HG03575 (cell line): ENCODE measurements around the gene PARVG.

Experiments used
- ATAC-seq: cut with Tn5 transposase; IDR thresholded peaks from one replicate; pipeline ENCODE4 v1.9.1; 2021; ENCODE audit not compliant: unreplicated experiment, insufficient number of reproducible peaks, low FRiP score; ENCODE audit errors: extremely low read depth

PARVG gene

DNA sequence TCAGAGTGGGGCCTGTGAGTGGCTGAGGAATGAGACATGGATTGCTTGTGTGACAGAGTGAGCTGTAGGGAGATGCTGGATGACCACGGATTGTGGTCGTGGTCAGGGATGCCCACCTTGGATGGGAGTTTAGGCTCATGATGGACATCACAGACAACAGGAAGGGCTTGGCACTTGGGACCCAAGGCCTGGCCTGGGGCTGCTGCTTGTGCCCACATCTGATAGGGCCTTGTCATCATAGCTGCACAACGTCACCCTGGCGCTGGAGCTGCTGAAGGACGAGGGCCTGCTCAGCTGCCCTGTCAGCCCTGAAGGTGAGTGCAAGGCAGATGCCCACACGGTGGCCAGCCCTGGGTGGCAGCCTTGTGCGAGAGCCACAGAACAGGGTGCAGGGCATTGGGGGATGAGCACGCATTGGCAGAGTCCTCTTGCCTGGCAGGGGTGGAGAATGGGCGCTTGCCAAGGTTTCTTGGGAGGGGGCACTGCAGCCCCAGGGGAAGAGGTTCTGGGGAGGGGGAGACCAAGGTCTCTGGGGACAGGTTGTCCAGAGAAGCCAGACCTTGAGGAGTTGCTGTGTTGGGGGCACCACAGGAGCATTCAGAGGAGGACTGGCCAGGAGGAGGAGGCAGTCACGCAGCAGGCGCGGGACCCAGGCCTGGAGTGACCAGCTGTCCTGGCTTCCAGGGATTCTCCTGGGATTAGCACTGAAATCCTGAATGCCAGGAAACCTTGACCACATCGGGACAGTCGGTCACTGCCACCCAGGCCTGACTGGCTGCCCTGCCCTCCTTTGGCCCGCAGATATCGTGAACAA, 25.0 kb downstream of the PARVG start:
- ATAC-seq: no peak

- no peak for ATAC-seq
These were observed 25.6 kb downstream of the PARVG start for GRCh38 chr22:44206330-44206645.

- ATAC-seq: no peak
These were observed 26.0 kb downstream of the PARVG start for GRCh38 chr22:44206696-44207095.

DNA sequence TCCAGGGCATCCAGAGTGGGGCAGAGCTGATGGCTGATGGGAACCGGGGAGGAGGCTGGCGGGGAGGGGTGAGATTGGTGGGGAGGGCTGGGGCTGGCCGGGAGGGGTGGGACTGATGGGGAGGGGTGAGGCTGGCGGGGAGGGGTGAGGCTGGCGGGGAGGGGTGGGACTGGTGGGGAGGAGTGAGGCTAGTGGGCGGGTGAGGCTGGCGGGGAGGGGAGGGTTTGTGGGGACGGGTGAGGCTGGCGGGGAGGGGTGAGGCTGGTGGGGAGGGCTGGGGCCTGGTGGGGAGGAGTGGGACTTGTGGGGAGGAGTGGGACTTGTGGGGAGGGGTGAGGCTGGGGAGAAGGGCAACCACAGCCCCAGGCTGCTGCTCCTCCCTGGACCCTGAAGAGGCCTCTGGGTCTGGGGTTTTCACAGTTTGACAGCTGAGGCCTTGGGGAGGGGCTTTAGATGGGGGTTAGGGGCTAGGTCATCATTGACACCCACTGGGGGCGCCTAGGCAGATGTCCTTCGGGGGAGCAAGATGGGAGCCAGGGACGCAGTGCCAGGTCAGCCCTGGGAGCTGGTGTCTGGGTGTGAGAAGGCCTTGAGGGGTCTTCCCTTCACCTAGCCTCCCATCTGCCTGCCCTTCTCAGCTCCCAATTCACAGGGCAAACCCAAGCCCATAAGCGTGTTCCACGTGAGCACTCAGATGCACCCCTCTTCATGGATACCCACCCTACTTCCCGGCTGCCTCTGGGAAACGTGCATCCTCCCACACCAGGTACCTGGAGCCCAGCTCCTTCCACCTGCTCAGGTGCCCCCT, 26.7 kb downstream of the PARVG start:
- no peak for ATAC-seq

DNA sequence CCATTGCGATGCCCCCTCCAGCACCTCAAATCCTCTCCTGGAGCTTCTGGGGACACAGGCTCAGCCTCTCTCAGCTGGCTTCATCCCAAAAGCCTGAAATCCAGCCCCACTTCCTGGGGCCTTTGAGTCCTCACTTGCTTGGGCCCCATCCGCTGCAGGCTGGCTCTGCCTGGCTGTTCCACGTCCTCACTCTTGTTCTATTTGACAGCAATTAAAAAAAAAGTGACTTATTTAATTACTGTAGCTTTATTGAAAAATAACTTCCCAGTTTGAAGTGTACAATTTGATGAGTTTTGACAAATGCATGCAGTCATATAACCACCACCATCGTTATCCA, 27.2 kb downstream of the PARVG start:
- ATAC-seq: no peak

- ATAC-seq: no peak
These were observed 28.6 kb downstream of the PARVG start for GRCh38 chr22:44209343-44209742.

GRCh38 chr22:44210722-44211121, 30.0 kb downstream of the PARVG start:
- ATAC-seq: no peak

- ATAC-seq: no peak
These were observed 30.7 kb downstream of the PARVG start for GRCh38 chr22:44211256-44211945.

DNA sequence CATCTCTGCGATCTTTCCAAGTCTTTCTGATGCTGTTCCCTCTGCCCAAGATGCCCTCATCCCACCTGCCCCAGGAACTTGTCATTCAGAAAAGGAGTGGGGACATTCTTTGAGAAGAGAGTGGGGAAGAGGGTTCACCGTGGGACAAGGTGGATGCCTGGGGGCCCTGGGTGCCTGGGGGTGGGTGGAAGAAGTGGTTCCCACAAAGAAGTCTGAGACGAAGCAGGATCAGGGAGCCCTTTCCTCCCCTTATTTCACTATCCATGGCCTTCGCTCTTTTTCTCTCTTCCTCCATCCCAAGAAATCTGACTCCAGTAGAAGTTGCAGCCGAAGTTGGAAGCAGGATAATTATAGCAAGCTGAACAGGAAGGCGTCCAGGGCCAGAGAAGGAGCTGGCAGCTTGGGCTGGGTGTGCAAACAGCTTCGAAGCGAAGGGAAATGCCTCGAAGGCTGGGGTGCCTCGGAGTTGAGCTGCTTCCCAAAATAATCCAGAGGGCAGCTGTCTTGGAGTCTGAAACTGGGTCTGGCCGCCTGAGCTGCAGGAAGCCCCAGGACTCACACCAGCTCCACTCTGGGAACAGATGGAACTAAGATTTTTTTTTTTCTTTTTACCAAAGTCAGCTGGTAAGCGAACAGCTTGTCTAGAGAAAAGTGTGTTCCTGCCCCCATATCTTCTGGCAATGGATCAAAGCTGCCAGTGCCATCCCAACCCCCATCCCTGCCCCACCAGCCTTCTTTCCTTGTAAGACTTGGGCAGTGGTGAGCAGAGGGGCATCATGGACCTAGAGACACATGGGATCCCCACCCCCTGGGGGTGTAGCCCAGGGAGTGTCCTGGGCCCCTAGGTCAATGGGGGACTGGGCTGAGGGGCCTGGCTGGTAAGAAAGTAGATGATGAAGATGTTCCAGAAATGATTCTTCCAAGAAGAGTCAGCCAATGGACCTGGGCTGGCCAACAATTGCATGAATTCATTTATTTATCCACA, 31.5 kb downstream of the PARVG start:
- no peak for ATAC-seq

DNA sequence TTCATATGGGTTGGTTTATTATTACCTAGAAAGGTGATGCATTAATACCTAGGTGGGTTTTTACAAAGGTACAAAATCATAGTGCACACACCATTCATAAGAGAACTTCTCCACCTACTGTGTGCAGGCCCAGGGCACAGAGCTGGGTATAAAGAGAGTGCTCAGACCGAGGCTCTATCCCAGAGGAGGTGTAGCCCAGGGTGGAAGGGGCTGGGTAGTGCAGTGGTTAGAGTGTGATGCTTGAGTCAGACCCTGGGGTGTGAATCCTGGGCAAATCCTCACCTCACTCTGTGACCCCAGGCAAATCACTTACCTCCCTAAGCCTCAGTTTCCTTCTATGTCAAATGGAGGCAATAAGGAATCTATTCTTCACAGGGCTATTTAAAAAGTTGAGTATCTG, 32.2 kb downstream of the PARVG start:
- no peak for ATAC-seq

DNA sequence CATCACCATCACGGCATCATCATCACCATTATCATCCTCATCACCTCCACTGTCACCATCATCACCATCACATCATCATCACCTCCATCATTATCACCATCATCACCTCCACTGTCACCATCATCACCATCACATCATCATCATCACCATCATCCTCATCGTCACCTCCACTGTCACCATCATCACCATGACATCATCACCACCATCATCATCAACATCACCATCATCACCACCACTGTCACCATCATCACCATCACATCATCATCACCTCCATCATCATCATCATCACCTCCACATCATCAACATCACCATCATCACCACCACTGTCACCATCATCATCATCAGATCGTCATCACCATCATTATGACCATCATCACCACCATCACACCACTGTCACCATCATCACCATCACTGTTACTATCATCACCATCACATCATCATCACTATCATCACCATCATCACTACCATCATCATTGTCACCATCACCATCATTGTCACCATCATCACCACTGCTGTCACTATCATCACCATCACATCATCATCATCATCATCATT, 32.8 kb downstream of the PARVG start:
- ATAC-seq: no peak

DNA sequence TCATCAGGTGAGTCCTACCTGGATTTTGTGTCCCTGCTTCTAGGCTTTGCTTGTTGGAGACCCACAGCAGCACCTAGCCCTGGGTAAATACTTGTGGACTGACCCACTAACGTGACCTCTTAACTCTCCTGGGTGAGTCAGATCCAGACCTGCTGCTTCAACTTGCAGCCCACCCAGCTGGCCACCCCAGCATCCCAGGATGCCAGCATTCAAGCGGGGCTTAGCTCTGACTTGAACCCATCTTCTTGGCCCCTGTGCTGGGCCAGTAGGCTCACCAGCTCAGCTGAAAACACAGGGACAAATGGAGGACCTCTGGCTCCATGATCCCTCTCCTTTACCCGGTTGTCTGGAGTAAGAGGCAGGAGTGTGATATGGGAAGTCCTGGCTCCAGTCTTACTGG, 33.5 kb downstream of the PARVG start:
- ATAC-seq: no peak

DNA sequence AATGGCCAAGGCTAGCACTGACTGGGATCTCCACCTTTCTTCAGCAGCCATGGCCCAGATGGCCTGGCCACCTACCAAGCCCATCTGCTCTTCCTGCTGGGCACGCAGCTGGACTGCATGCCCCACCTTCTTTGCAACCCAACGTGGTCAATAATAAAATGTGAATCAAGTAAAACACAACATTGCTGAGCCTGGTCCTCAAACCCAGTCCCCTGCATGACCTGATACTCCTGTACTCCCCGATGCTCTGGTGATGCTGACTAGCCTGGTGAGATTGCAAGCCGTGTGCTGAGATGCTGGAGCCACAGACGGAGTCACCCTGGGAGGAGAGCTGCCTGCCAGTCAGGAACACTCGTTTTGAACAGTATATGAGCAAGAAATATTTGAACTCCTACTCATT, 34.0 kb downstream of the PARVG start:
- ATAC-seq: no peak

DNA sequence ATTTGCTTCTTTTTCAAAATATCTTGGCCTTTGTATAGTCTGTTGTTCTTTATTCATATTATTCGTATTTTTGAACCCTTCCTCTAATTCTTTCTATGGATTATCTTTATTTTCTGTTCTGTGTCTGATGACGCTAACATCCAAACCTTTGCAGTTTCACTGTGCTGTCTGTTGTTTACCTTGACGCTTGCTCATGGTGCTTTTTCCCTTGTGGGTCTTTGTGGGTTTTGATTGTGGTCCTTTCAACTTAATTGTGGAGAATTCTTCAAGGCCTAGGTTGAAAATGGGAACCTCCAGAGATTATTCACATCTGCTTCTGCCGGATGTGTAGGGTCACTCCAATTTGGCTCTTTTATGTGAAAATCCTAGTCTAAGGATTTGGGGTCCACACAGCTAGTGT, 34.6 kb downstream of the PARVG start:
- ATAC-seq: no peak

- ATAC-seq: no peak
These were observed 36.6 kb downstream of the PARVG start for GRCh38 chr22:44217346-44217745.

- ATAC-seq: no peak
These were observed 37.3 kb downstream of the PARVG start for GRCh38 chr22:44218071-44218470.

DNA sequence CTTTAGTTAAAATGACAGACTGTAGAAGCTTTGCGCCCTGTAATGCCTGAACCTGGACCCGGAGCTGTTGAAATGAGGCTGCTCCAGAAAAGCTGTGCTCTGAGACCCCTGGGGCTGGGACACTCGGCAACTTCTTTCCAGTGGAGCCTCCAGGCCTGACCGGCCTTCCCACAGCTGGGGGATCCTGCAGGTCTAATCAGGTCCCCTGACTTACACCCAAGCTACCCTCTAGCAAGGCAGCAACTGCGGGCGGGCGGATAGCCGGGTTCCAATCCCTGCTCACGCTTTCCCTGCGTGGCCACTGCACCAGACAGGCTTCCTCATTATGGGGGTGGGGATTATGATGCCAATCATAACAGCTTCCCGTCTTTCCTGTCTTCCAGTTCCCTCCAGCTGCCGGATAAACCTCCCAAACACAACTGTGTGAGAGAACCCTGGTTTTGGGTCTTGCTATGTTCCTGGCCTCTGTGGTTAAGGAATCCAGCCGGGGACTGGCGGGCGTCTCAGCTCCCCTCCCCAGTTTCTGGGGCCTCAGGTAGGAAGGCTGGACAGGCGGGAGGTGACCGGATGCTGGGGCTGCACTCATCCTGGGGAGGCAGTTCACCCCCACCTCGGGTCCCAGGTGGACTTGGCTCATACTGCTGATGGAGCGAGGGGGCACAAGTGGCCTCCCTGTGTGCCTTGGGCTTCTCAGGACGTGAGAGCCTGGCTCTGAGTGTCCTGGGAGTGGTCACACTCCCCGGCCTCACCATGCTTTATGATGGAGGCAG, 38.6 kb downstream of the PARVG start:
- no peak for ATAC-seq
